T-cell (primary cell): ENCODE results near the gene NKIRAS2. TPM values are rescaled to one million over a fixed set of nuclear protein-coding genes. Genes with fewer than 3 reads are reported as not detected.

Experiments
- ATAC-seq, 4 experiments: fragments of 200-7000 bp in 3 of 4; fragments of 150-1000 bp in 1 of 4; cut with Tn5 transposase; replicated peaks in 1 of 4; 1 replicate in 3 of 4; 2 replicates in 1 of 4; pipeline ENCODE4 v1.10.0; 2021; ENCODE audit warnings: moderate library complexity in 3 of 4, mild to moderate bottlenecking in 2 of 4, moderate number of reproducible peaks in 1 of 4
- CTCF ChIA-PET, 2 donors: fragments of 300-600 bp; sonication (Branson Sonifier 250); formaldehyde crosslinking; loops; one replicate each; lab custom pipeline; 2022; ENCODE audit warnings: antibody characterized with exemption in 2 of 2; lab: Charles Lee
- POLR2A ChIA-PET, 2 donors: fragments of 300-600 bp; sonication (Branson Sonifier 250); formaldehyde crosslinking; loops; one replicate each; lab custom pipeline; 2022; ENCODE audit warnings: antibody characterized with exemption in 2 of 2; lab: Charles Lee
- DNase-seq, 35 experiments: peaks; one replicate each; pipeline versions ENCODE4 v3.0.0 to v3.0.0-alpha.2; 2013 to 2023
- H3K27ac ChIP-seq: one replicate; pipeline ENCODE4 v1.5.1; 2013; ENCODE audit warnings: low read length
- H3K27me3 ChIP-seq, 2 experiments: replicated peaks in 1 of 2; 1 replicate in 1 of 2; 2 replicates in 1 of 2; pipeline versions ENCODE4 v1.6.1 to v1.7.0; 2013; ENCODE audit warnings: low read length in 1 of 2, mixed read lengths in 1 of 2; ENCODE audit not compliant: control insufficient read depth in 2 of 2, insufficient read depth in 2 of 2; ENCODE audit errors: extremely low read depth in 1 of 2
- H3K36me3 ChIP-seq, 2 donors: 1 replicate in 1 of 2; 2 replicates in 1 of 2; pipeline versions ENCODE4 v1.6.1 to v1.7.0; 2013; ENCODE audit warnings: low read length in 1 of 2; ENCODE audit not compliant: control insufficient read depth in 2 of 2, insufficient read depth in 1 of 2; ENCODE audit errors: extremely low read depth in 1 of 2
- H3K4me1 ChIP-seq, 2 experiments: 1 replicate in 1 of 2; 2 replicates in 1 of 2; pipeline versions ENCODE4 v1.6.1 to v1.7.0; 2013; ENCODE audit warnings: low read length in 2 of 2, mixed read lengths in 1 of 2; ENCODE audit not compliant: insufficient read depth in 2 of 2, control insufficient read depth in 1 of 2; ENCODE audit errors: extremely low read depth in 1 of 2
- H3K4me3 ChIP-seq, 2 donors: 1 replicate in 1 of 2; 2 replicates in 1 of 2; pipeline versions ENCODE4 v1.5.1 to v1.7.0; 2013; ENCODE audit warnings: mild to moderate bottlenecking in 2 of 2, low read length in 1 of 2, moderate library complexity in 1 of 2; ENCODE audit not compliant: control insufficient read depth in 1 of 2; ENCODE audit errors: extremely low read depth in 1 of 2
- H3K9me3 ChIP-seq: 2 replicates; pipeline ENCODE4 v1.7.0; 2013
- H3K27ac Mint-ChIP-seq, 2 donors: one replicate each; pipeline ENCODE4 v1.8.0; 2020 to 2021; ENCODE audit warnings: mild to moderate bottlenecking in 2 of 2, mixed read lengths in 2 of 2
- H3K27me3 Mint-ChIP-seq, 2 donors: one replicate each; pipeline ENCODE4 v1.8.0; 2021 to 2022; ENCODE audit warnings: mixed read lengths in 2 of 2
- H3K36me3 Mint-ChIP-seq: one replicate; pipeline ENCODE4 v1.8.0; 2021; ENCODE audit warnings: mixed read lengths
- H3K4me1 Mint-ChIP-seq, 3 donors: one replicate each; pipeline ENCODE4 v1.8.0; 2020 to 2022; ENCODE audit warnings: mixed read lengths in 3 of 3, mild to moderate bottlenecking in 1 of 3
- H3K4me3 Mint-ChIP-seq, 3 donors: one replicate each; pipeline ENCODE4 v1.8.0; 2020 to 2022; ENCODE audit warnings: mild to moderate bottlenecking in 3 of 3, mixed read lengths in 3 of 3, moderate library complexity in 3 of 3
- H3K9me3 Mint-ChIP-seq, 3 donors: one replicate each; pipeline ENCODE4 v1.8.0; 2020 to 2022; ENCODE audit warnings: mixed read lengths in 3 of 3
- WGBS: methylation state at CpG from one replicate; pipeline ENCODE4 v1.1.5; 2013; ENCODE audit warnings: missing lambda C conversion rate; ENCODE audit not compliant: insufficient coverage; 5-methylcytosine and 5-hydroxymethylcytosine counted together
- total RNA-seq, 35 experiments: library from RNA in 6 of 35; stranded (reverse) in 6 of 35; fragments of 120-200 nt in 1 of 35; gene quantifications; one replicate each; pipeline versions ENCODE4 v1.2.1 to v1.2.4 and lab custom pipeline; 2013 to 2026

The NKIRAS2 gene
- total RNA-seq, 5 donors from 2014 or later (not counting 1 experiment from before 2014, with no cell fraction given): 11.0 to 19.6 (median 18.4) TPM

DNA sequence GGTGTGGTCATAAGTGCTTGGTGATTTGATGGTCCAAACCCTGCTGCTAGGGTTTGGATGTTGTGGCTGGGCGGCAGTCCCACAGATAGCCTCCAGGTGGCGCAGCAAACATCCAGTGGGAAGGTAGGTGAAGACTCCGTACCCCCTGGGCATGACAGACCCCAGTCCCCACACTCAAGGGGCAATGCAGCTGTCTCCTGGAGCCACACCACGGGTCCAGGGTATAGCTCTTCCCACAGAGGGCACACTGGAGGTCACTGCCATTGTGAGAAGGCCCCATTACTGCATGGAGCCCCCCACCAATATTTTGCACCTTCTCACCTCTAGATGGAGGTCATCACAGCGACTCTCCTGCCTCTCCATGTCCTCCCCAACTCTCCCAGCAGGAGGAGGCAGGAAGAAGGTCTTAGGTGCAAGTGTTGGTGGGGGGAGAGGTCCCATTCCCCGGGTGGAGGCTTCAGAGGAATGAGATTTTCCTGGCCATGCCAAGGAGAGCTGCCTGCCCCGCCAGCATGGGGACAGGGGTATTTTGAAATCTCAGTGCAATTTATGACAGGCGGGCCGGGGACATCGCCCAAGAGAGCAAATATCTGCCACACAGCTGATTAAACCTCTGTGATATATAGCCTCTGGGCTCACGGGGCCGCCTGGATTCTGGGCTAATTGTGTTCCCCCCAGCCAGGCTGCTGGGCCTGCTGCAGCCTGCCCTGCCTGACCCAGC, 47.6 kb downstream of the NKIRAS2 start:
- no peaks in the 10 kb centered on the region for H3K36me3 ChIP-seq
- H3K27ac ChIP-seq: no peak overlapping the region
- DNase-seq (peak; percentile 15 to 79 (median 61)), ATAC-seq (peak; percentile 25 to 48 (median 45))
- Mint-ChIP-seq H3K9me3 (no peaks in the 10 kb centered on the region), H3K36me3 (no peaks in the 10 kb centered on the region), H3K4me1 (peaks cover 23 to 29% (median 29%) of the 10 kb centered on the region in 3 donors), H3K27me3 (peaks cover 0 to 18% of the 10 kb centered on the region in 2 donors), H3K4me3 (no peak overlapping the region), H3K27ac (no peak overlapping the region)
- H3K4me3 ChIP-seq: no peak overlapping the region
- POLR2A ChIA-PET: no interaction called here
- no peaks in the 10 kb centered on the region for H3K9me3 ChIP-seq
- peaks cover 0 to 45% of the 10 kb centered on the region in 2 experiments for H3K27me3 ChIP-seq
- CTCF ChIA-PET: interaction anchor here (0.6 to 1.8 kb wide), 7 partner anchors 24 to 76 kb away, joined by 3 to 8 read pairs (median 3); no protein-coding TSS in a partner anchor
- 48% methylated on average over 8 of the region's 12 CpGs for WGBS
- peaks cover 15 to 45% of the 10 kb centered on the region in 2 experiments for H3K4me1 ChIP-seq

DNA sequence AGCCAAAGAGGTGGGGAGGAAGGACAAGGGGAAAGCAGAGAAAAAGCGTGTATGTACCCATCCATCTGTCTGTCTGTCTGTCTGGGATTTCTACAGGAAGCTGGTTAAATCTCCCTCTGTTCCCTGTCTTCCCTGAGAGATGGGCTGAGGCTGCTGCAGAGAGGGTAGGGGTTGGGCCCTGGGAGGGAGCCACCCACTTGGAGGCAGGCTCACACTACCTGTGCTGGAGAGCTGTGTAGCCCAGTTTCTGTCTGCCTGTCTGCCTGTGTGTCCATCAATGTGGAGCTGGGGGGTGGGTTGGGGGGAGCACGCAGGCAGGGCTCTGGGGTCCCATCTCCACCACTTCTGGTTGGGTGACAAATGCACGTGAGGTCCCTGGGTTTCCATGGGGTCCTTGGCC, 49.1 kb downstream of the NKIRAS2 start:
- Histone ChIP-seq H3K36me3 (no peaks in the 10 kb centered on the region), H3K27ac (no peak overlapping the region), H3K9me3 (no peaks in the 10 kb centered on the region), H3K4me3 (no peak overlapping the region), H3K27me3 (peaks cover 0 to 48% of the 10 kb centered on the region in 2 experiments), H3K4me1 (peaks cover 8 to 38% of the 10 kb centered on the region in 2 experiments)
- peaks cover 0 to 31% of the 10 kb centered on the region in 2 donors for H3K27me3 Mint-ChIP-seq
- no peaks in the 10 kb centered on the region for H3K36me3 Mint-ChIP-seq
- no peak for ATAC-seq
- no peak overlapping the region for H3K4me3 Mint-ChIP-seq
- POLR2A ChIA-PET: no interaction called here
- H3K4me1 Mint-ChIP-seq: peaks cover 16 to 25% (median 22%) of the 10 kb centered on the region in 3 donors
- CTCF ChIA-PET: no interaction called here
- no peaks in the 10 kb centered on the region for H3K9me3 Mint-ChIP-seq
- WGBS: 63% methylated on average over 3 of the region's 3 CpGs
- H3K27ac Mint-ChIP-seq: no peak overlapping the region
- no peak for DNase-seq

DNA sequence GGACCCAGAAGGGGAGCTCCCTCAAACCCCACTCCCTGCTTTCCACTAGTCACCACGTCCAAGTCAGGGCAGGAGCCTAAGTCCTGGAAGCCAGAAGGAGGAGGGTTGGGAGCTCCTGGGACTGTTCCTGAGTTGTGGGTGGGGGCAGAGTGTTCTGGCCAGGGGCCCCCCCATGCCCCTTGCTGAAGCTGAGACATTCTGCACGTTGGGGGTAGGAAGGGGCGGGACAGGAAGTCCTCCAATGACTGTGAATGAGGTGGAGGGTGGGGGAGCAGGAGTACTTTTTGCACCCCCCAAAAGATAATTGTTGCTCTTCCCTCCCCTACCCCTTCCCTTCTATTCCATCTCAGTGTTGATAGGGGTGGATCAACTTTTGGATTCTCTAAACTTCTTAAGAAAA, 51.9 kb downstream of the NKIRAS2 start:
- peak in 3 of 4 experiments; percentile 37 to 54 (median 48) for ATAC-seq
- ChIA-PET POLR2A (no interaction called here), CTCF (interaction anchor here in 1 of 2 donors (1.2 kb wide), 1 partner anchor 20 kb away, joined by 4 read pairs; no protein-coding TSS in a partner anchor)
- H3K27me3 Mint-ChIP-seq: peaks cover 3 to 35% of the 10 kb centered on the region in 2 donors
- H3K4me1 Mint-ChIP-seq: peaks cover 6 to 9% (median 7%) of the 10 kb centered on the region in 3 donors
- no peak overlapping the region for H3K27ac ChIP-seq
- peak overlapping the region in 2 of 3 donors; percentile 46 to 61 for H3K4me3 Mint-ChIP-seq
- H3K36me3 Mint-ChIP-seq: no peaks in the 10 kb centered on the region
- peaks cover 0 to 57% of the 10 kb centered on the region in 2 experiments for H3K27me3 ChIP-seq
- H3K9me3 ChIP-seq: no peaks in the 10 kb centered on the region
- H3K4me3 ChIP-seq: peak overlapping the region; percentile 23 to 62
- no peaks in the 10 kb centered on the region for H3K36me3 ChIP-seq
- peaks cover 2 to 21% of the 10 kb centered on the region in 2 experiments for H3K4me1 ChIP-seq
- peak in 2 of 35 experiments; percentile 18 to 19 for DNase-seq
- no CpG with 5 or more reads among the region's 3 CpGs for WGBS
- H3K9me3 Mint-ChIP-seq: no peaks in the 10 kb centered on the region
- H3K27ac Mint-ChIP-seq: no peak overlapping the region

DNA sequence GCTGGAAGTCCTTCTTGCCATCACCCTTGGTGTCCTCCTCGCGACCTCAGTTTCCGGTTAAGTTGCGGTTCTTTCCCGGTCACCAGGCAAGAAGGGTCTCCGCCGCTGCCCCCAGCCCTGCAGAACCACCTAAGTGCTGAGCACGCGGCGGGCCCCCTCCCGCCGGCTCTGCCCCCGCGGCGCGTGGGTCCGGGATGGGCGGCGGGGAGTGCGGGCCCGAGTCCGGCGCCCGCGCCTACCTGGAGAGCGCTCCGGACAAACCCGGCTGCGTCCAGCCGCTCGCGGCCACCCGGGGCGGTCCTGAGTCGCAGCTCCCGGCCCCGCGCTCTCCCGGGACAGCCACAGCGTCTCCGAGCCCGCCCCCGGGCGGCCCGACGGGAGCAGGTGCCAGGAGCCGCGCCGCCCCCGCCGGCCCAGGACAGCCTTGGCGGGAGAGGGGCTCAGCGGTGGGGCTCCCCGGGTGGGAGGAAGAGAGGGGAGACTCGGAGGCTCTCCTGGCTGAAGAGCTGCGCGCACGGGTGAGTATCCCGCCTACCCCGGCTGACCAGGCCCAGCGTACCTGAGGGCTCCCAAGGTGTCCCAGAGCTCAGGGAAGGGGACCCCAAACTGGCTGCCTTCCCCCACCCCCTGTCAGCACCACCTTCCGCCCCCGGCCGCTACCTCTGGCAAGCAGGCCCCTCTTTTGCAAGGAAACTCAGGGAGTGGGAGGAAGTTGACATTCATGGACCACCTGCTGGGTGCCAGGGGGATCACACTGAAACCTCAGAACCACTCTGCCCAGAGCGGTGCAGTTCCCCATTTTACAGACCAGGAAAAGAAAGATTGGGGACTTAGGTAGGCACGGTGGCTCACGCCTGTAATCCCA, 52.7 kb downstream of the NKIRAS2 start:
- Histone ChIP-seq H3K9me3 (no peaks in the 10 kb centered on the region), H3K4me1 (peaks cover 2 to 16% of the 10 kb centered on the region in 2 experiments), H3K4me3 (peak overlapping the region; percentile 23 to 62), H3K27me3 (peaks cover 0 to 53% of the 10 kb centered on the region in 2 experiments), H3K36me3 (no peaks in the 10 kb centered on the region), H3K27ac (no peak overlapping the region)
- H3K36me3 Mint-ChIP-seq: no peaks in the 10 kb centered on the region
- H3K4me1 Mint-ChIP-seq: peaks cover 6 to 7% (median 7%) of the 10 kb centered on the region in 3 donors
- WGBS: 8% methylated on average over 59 of the region's 67 CpGs
- no peaks in the 10 kb centered on the region for H3K9me3 Mint-ChIP-seq
- ChIA-PET CTCF (interaction anchor here in 1 of 2 donors (1.2 kb wide), 1 partner anchor 19 kb away, joined by 4 read pairs; no protein-coding TSS in a partner anchor), POLR2A (no interaction called here)
- H3K4me3 Mint-ChIP-seq: peak overlapping the region in 2 of 3 donors; percentile 46 to 61
- DNase-seq (no peak), ATAC-seq (peak in 3 of 4 experiments; percentile 30 to 43 (median 33))
- peaks cover 3 to 35% of the 10 kb centered on the region in 2 donors for H3K27me3 Mint-ChIP-seq
- no peak overlapping the region for H3K27ac Mint-ChIP-seq

Other genes with a start within 250 kb of the NKIRAS2 start
- 1 to 10 TPM; 1.1 to 4.8 (median 3.4) TPM for gene JUP, start 233.4 kb upstream of the NKIRAS2 start, total RNA-seq
- 10 to 100 TPM in 1 of 5 donors, 1 to 10 TPM in 4; 2.9 to 11.0 (median 7.7) TPM for gene P3H4, start 208.1 kb upstream of the NKIRAS2 start, total RNA-seq
- 1 to 10 TPM in 2 of 5 donors, under 1 TPM in 2, not detected in 1; 0.49 to 1.3 (median 1.1) TPM for gene FKBP10, start 207.1 kb upstream of the NKIRAS2 start, total RNA-seq
- gene NT5C3B, start 183.9 kb upstream of the NKIRAS2 start, total RNA-seq: 10 to 100 TPM; 25.4 to 43.0 (median 33.4) TPM
- not detected for gene KLHL10, start 182.3 kb upstream of the NKIRAS2 start, total RNA-seq
- gene KLHL11, start 154.7 kb upstream of the NKIRAS2 start, total RNA-seq: 10 to 100 TPM; 17.1 to 28.2 (median 18.6) TPM
- gene ACLY, start 101.1 kb upstream of the NKIRAS2 start, total RNA-seq: 100 to 1,000 TPM in 1 of 5 donors, 10 to 100 TPM in 4; 69.1 to 101 (median 96.3) TPM
- 1 to 10 TPM in 1 of 5 donors, under 1 TPM in 3, not detected in 1; 0.22 to 2.0 (median 0.39) TPM for gene ODAD4, start 89.5 kb upstream of the NKIRAS2 start, total RNA-seq
- 10 to 100 TPM; 24.4 to 36.2 (median 34.3) TPM for gene CNP, start 53.3 kb upstream of the NKIRAS2 start, total RNA-seq
- 100 to 1,000 TPM; 107 to 129 (median 112) TPM for gene DNAJC7, start 2.7 kb upstream of the NKIRAS2 start, total RNA-seq
- gene C17orf113, start 30.5 kb downstream of the NKIRAS2 start, total RNA-seq: 1 to 10 TPM in 1 of 5 donors, under 1 TPM in 4; 0.35 to 1.1 (median 0.89) TPM
- gene ZNF385C, start 78.4 kb downstream of the NKIRAS2 start, total RNA-seq: 1 to 10 TPM in 1 of 5 donors, under 1 TPM in 4; 0.16 to 1.0 (median 0.46) TPM
- gene DHX58, start 92.6 kb downstream of the NKIRAS2 start, total RNA-seq: 10 to 100 TPM; 38.2 to 63.0 (median 41.7) TPM
- gene KAT2A, start 101.3 kb downstream of the NKIRAS2 start, total RNA-seq: 10 to 100 TPM; 41.1 to 75.5 (median 61.1) TPM
- gene HSPB9, start 102.7 kb downstream of the NKIRAS2 start, total RNA-seq: under 1 TPM in 2 of 5 donors, not detected in 3; 0.13 to 0.18 TPM
- 10 to 100 TPM; 72.3 to 85.9 (median 79.3) TPM for gene RAB5C, start 134.9 kb downstream of the NKIRAS2 start, total RNA-seq
- under 1 TPM in 4 of 5 donors, not detected in 1; 0.06 to 0.35 (median 0.20) TPM for gene KCNH4, start 161.1 kb downstream of the NKIRAS2 start, total RNA-seq
- not detected for gene HCRT, start 165.4 kb downstream of the NKIRAS2 start, total RNA-seq
- gene GHDC, start 174.4 kb downstream of the NKIRAS2 start, total RNA-seq: 10 to 100 TPM; 15.8 to 26.2 (median 22.5) TPM